T-helper 22 cell (primary cell): ENCODE results near the gene TEAD1.

ENCODE experiments used
- DNase-seq: peaks from one replicate; pipeline ENCODE4 v3.0.0-alpha.2; 2020; ENCODE audit warnings: low read depth

The TEAD1 gene

GRCh38 chr11:12810568-12810894 is 136.3 kb downstream of the TEAD1 start:
- no peak for DNase-seq

GRCh38 chr11:12811861-12812260 is 137.6 kb downstream of the TEAD1 start:
- DNase-seq: no peak

- DNase-seq: no peak
Measured at GRCh38 chr11:12812849-12813248, 138.6 kb downstream of the TEAD1 start.

GRCh38 chr11:12813371-12814225 is 139.4 kb downstream of the TEAD1 start:
- no peak for DNase-seq

- no peak for DNase-seq
Measured at GRCh38 chr11:12815129-12815480, 140.9 kb downstream of the TEAD1 start.

- no peak for DNase-seq
Measured at GRCh38 chr11:12815931-12816494, 141.8 kb downstream of the TEAD1 start.

GRCh38 chr11:12817681-12818332 is 143.6 kb downstream of the TEAD1 start:
- no peak for DNase-seq

- no peak for DNase-seq
Measured at GRCh38 chr11:12818333-12819015, 144.3 kb downstream of the TEAD1 start.

- DNase-seq: no peak
Measured at GRCh38 chr11:12822392-12823022, 148.3 kb downstream of the TEAD1 start.

- DNase-seq: no peak
Measured at GRCh38 chr11:12824281-12825041, 150.2 kb downstream of the TEAD1 start.

GRCh38 chr11:12826441-12826840 is 152.2 kb downstream of the TEAD1 start:
- DNase-seq: no peak

GRCh38 chr11:12827369-12827768 is 153.1 kb downstream of the TEAD1 start:
- DNase-seq: no peak

- DNase-seq: no peak
Measured at GRCh38 chr11:12827929-12828812, 153.9 kb downstream of the TEAD1 start.

- no peak for DNase-seq
Measured at GRCh38 chr11:12829131-12829530, 154.9 kb downstream of the TEAD1 start.

- no peak for DNase-seq
Measured at GRCh38 chr11:12829540-12830314, 155.5 kb downstream of the TEAD1 start.

- DNase-seq: no peak
Measured at GRCh38 chr11:12831471-12832202, 157.4 kb downstream of the TEAD1 start.

- DNase-seq: no peak
Measured at GRCh38 chr11:12832480-12833224, 158.4 kb downstream of the TEAD1 start.

- DNase-seq: no peak
Measured at GRCh38 chr11:12834166-12834565, 159.9 kb downstream of the TEAD1 start.
